GM21526 (cell line): ENCODE data around the gene BCAR1.
"Not testable (repeated sequence)": the region's sequence is repeated elsewhere in the genome, so short reads cannot be mapped to it uniquely, and the experiment has no call there.

ENCODE experiments used
- ATAC-seq: cut with Tn5 transposase; IDR thresholded peaks from one replicate; pipeline ENCODE4 v1.9.1; 2021; ENCODE audit warnings: moderate library complexity; ENCODE audit not compliant: unreplicated experiment, low FRiP score

Gene BCAR1

GRCh38 chr16:75251280-75252048 lies at the start of gene BCAR1:
TSS of gene BCAR1 (minus strand) at chr16:75251624. CDS start at chr16:75251482, 142 bp downstream.
- peak; percentile 47 for ATAC-seq

GRCh38 chr16:75298267-75298666 lies 46.8 kb upstream of the BCAR1 start:
- no peak for ATAC-seq

- ATAC-seq = no peak
These were observed 45.2 kb upstream of the BCAR1 start for GRCh38 chr16:75296606-75297005.

- no peak for ATAC-seq
These were observed 43.5 kb upstream of the BCAR1 start for GRCh38 chr16:75294773-75295459.

- no peak for ATAC-seq
These were observed 42.3 kb upstream of the BCAR1 start for GRCh38 chr16:75293772-75294171.

GRCh38 chr16:75293173-75293572 lies 41.7 kb upstream of the BCAR1 start:
- no peak for ATAC-seq

GRCh38 chr16:75292691-75293090 lies 41.3 kb upstream of the BCAR1 start:
- no peak for ATAC-seq

GRCh38 chr16:75289189-75289588 lies 37.8 kb upstream of the BCAR1 start:
- no peak for ATAC-seq

- ATAC-seq = no peak
These were observed 37.2 kb upstream of the BCAR1 start for GRCh38 chr16:75288596-75289120.

- ATAC-seq = no peak
These were observed 36.8 kb upstream of the BCAR1 start for GRCh38 chr16:75288181-75288580.

- ATAC-seq = no peak
These were observed 36.3 kb upstream of the BCAR1 start for GRCh38 chr16:75287708-75288107.

GRCh38 chr16:75286389-75286788 lies 35.0 kb upstream of the BCAR1 start:
- no peak for ATAC-seq

GRCh38 chr16:75282466-75283281 lies 31.2 kb upstream of the BCAR1 start:
- no peak for ATAC-seq

- ATAC-seq = no peak
These were observed 30.4 kb upstream of the BCAR1 start for GRCh38 chr16:75281826-75282225.

- ATAC-seq = not testable (repeated sequence)
These were observed 29.6 kb upstream of the BCAR1 start for GRCh38 chr16:75281009-75281408.

GRCh38 chr16:75280331-75280804 lies 28.9 kb upstream of the BCAR1 start:
- ATAC-seq = no peak

GRCh38 chr16:75279305-75279704 lies 27.9 kb upstream of the BCAR1 start:
- no peak for ATAC-seq

GRCh38 chr16:75273054-75273925 lies 21.9 kb upstream of the BCAR1 start:
- ATAC-seq = no peak

- not testable (repeated sequence) for ATAC-seq
These were observed 21.2 kb upstream of the BCAR1 start for GRCh38 chr16:75272629-75273028.

GRCh38 chr16:75272097-75272551 lies 20.7 kb upstream of the BCAR1 start:
- no peak for ATAC-seq
